ENCODE data around the gene TCTN2.

DNA sequence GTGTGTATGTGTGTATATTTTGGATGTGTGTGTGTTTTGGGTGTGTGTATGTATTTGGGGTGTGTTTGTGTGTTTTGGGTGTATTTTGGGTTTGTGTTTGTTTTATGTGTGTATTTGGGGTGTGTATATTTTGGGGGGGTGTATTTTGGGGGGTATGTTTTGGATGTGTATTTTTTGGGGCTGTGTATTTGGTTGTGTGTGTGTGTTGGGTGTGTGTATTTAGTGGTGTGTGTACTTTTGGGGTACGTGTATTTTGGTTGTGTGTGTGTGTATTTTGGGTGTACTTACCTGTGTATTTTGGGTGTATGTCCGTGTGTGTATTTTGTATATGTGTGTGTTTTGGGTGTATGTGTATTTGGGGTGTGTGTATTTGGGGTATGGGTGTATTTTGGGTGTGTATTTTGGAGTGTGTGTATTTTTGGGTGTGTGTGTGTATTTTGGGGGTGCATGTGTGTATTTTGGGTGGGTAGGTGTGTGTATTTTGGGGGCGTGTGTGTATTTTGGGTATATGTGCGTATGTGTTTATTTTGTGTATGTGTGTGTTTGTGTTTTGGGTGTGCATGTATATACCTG, 16.7 kb upstream of the TCTN2 start:
- TF ChIP-seq, protein P1, sequence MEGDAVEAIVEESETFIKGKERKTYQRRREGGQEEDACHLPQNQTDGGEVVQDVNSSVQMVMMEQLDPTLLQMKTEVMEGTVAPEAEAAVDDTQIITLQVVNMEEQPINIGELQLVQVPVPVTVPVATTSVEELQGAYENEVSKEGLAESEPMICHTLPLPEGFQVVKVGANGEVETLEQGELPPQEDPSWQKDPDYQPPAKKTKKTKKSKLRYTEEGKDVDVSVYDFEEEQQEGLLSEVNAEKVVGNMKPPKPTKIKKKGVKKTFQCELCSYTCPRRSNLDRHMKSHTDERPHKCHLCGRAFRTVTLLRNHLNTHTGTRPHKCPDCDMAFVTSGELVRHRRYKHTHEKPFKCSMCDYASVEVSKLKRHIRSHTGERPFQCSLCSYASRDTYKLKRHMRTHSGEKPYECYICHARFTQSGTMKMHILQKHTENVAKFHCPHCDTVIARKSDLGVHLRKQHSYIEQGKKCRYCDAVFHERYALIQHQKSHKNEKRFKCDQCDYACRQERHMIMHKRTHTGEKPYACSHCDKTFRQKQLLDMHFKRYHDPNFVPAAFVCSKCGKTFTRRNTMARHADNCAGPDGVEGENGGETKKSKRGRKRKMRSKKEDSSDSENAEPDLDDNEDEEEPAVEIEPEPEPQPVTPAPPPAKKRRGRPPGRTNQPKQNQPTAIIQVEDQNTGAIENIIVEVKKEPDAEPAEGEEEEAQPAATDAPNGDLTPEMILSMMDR (IDR thresholded peaks at IDR 0.05), result no peak
- TF ChIP-seq, protein P2, sequence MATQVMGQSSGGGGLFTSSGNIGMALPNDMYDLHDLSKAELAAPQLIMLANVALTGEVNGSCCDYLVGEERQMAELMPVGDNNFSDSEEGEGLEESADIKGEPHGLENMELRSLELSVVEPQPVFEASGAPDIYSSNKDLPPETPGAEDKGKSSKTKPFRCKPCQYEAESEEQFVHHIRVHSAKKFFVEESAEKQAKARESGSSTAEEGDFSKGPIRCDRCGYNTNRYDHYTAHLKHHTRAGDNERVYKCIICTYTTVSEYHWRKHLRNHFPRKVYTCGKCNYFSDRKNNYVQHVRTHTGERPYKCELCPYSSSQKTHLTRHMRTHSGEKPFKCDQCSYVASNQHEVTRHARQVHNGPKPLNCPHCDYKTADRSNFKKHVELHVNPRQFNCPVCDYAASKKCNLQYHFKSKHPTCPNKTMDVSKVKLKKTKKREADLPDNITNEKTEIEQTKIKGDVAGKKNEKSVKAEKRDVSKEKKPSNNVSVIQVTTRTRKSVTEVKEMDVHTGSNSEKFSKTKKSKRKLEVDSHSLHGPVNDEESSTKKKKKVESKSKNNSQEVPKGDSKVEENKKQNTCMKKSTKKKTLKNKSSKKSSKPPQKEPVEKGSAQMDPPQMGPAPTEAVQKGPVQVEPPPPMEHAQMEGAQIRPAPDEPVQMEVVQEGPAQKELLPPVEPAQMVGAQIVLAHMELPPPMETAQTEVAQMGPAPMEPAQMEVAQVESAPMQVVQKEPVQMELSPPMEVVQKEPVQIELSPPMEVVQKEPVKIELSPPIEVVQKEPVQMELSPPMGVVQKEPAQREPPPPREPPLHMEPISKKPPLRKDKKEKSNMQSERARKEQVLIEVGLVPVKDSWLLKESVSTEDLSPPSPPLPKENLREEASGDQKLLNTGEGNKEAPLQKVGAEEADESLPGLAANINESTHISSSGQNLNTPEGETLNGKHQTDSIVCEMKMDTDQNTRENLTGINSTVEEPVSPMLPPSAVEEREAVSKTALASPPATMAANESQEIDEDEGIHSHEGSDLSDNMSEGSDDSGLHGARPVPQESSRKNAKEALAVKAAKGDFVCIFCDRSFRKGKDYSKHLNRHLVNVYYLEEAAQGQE (IDR thresholded peaks at IDR 0.05; ENCODE audit: insufficient read depth in 1 of 2, low read depth in 2 of 2, low read length in 1 of 2), result no peak
- no peak for TF ChIP-seq TCF7L2 (IDR thresholded peaks at IDR 0.05; ENCODE audit: low read depth, low read length)
- no peak for TF ChIP-seq POLR2AphosphoS5 (IDR thresholded peaks at IDR 0.05; ENCODE audit: low read depth, low read length)
